Psoas muscle (tissue), 8 donors: ENCODE measurements around the gene KCNK16. TPM values are rescaled to one million over a fixed set of nuclear protein-coding genes. Genes with fewer than 3 reads are reported as not detected.
"Not testable (repeated sequence)": the region's sequence is repeated elsewhere in the genome, so short reads cannot be mapped to it uniquely, and the experiment has no call there.

ENCODE experiments used
- ATAC-seq, 4 donors: fragments of 200-7000 bp; cut with Tn5 transposase; one replicate each; pipeline ENCODE4 v1.9.1; 2020; ENCODE audit warnings: moderate library complexity in 3 of 4, mild to moderate bottlenecking in 2 of 4
- DNase-seq, 2 donors: peaks; one replicate each; pipeline ENCODE4 v3.0.0-alpha.2; 2020
- H3K27ac ChIP-seq: fragments of 200-600 bp; one replicate; pipeline ENCODE4 v1.8.0; 2022
- H3K27me3 ChIP-seq, 3 donors: fragments of 200-600 bp in 1 of 3; one replicate each; pipeline versions ENCODE4 v1.6.1 to v1.8.0; 2013 to 2022; ENCODE audit warnings: low read length in 2 of 3, mild to moderate bottlenecking in 2 of 3, moderate library complexity in 1 of 3; ENCODE audit not compliant: insufficient read depth in 3 of 3
- H3K36me3 ChIP-seq, 2 donors: fragments of 200-600 bp in 1 of 2; one replicate each; pipeline versions ENCODE4 v1.6.1 to v1.8.0; 2013 to 2022; ENCODE audit warnings: low read depth in 1 of 2, mild to moderate bottlenecking in 1 of 2, moderate library complexity in 1 of 2; ENCODE audit not compliant: insufficient read depth in 1 of 2
- H3K4me1 ChIP-seq: fragments of 200-600 bp; one replicate; pipeline ENCODE4 v1.8.0; 2022
- H3K4me3 ChIP-seq: fragments of 200-600 bp; one replicate; pipeline ENCODE4 v1.8.0; 2022; ENCODE audit warnings: mild to moderate bottlenecking
- H3K9me3 ChIP-seq: fragments of 200-600 bp; one replicate; pipeline ENCODE4 v1.8.0; 2022
- CTCF ChIP-seq: fragments of 200-600 bp; IDR thresholded peaks from one replicate; pipeline ENCODE4 v1.8.0; 2022; ENCODE audit warnings: antibody characterized with exemption
- WGBS, 3 donors: extraction: QIAGEN DNeasy Blood & Tissue Kit; methylation state at CpG; one replicate each; pipeline versions ENCODE4 v1.1.6 to v1.1.7; 2013; 5-methylcytosine and 5-hydroxymethylcytosine counted together
- intact Hi-C, 2 donors: fragments of 100-400 bp; cut with DNase I; formaldehyde crosslinking; loops; one replicate each; pipeline versions ENCODE4 v1.11.0 to v1.14.2; 2022
- polyA plus RNA-seq, 3 donors: library from polyadenylated mRNA; stranded (reverse); fragments of 200-250 nt; gene quantifications; one replicate each; pipeline ENCODE4 v1.2.3, GENCODE V29; 2013
- total RNA-seq, 4 donors: library from RNA; stranded (reverse); fragmentation: NEBNext Ultra II Directional in 2 of 4; extraction: Animal tissue kit (Norgen Biotek cat#: 25700) in 2 of 4; gene quantifications; one replicate each; pipeline versions ENCODE4 v1.2.1 to v1.2.4, GENCODE V29; 2021 to 2023
- donor health status: healthy with polysubstance abuse.
- donor health status: DM: no; HTN: no; CAD: no; lungs with moderate emphysema.
- donor health status: Bipolar disorder and iron deficiency.
- donor health status: healthy.
- donor health status: DM: yes; HTN: yes; CAD: no.
- donor health status: DM: no; HTN: no; CAD: no.
- donor health status: DM: no; HTN: no; CAD: no.
- donor health status: DM: yes; HTN: yes; CAD: no.

Gene KCNK16
- total and polyA plus RNA-seq, 7 donors = not detected

GRCh38 chr6:39287601-39288000 lies 34.9 kb downstream of the KCNK16 start:
- DNase-seq = no peak
- Histone ChIP-seq H3K9me3 (no peaks in the 10 kb centered on the region), H3K4me3 (no peak overlapping the region), H3K4me1 (no peaks in the 10 kb centered on the region), H3K36me3 (no peaks in the 10 kb centered on the region), H3K27me3 (no peaks in the 10 kb centered on the region), H3K27ac (no peak overlapping the region)
- 89 to 99% (median 91%) methylated on average over 3 of the region's 3 CpGs for WGBS, 3 donors
- no peak for ATAC-seq
- no peak for TF ChIP-seq CTCF
- intact Hi-C loops = no loop called here

DNA sequence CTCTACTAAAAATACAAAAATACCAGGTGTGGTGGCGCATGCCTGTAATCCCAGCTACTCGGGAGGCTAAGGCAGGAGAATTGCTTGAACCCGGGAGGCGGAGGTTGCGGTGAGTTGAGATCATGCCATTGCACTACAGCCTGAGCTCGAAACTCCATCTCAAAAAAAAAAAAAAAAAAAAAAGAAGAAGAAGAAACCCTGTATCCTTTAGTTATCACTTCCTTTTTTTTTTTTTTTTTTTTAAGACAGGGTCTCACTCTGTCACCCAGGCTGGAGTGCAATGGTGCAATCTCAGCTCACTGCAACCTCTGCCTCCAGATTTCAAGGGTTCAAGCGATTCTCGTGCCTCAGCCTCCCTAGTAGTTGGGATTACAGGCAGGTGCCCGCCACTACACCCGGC lies 35.9 kb downstream of the KCNK16 start:
- H3K4me1 ChIP-seq, H3K27ac ChIP-seq, H3K27me3 ChIP-seq, H3K9me3 ChIP-seq, H3K36me3 ChIP-seq, intact Hi-C loops, ATAC-seq, DNase-seq, H3K4me3 ChIP-seq: not testable (repeated sequence)
- WGBS, 3 donors = 70 to 87% (median 86%) methylated on average over 4 to 10 of the region's 10 CpGs

DNA sequence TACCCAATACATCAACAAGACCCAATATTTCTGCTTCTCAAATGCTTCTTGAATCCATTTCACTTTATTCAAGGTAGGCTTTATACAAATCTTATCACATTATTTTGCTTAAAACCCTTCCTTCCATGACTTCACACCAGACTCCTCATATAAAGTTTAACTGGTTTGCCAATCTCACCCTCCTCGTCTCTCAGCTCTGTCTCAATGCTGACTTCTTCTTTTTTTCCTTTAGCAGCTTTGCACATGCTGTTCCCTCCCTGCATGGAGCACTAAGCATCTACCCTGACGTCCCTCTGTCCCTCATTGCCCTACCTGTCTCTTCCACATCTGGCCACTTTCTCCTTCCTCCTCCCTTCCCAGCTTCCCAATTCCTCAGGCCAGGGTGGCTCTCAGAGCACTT lies 39.7 kb downstream of the KCNK16 start:
- Histone ChIP-seq H3K27ac (no peak overlapping the region), H3K36me3 (no peaks in the 10 kb centered on the region), H3K4me3 (no peak overlapping the region), H3K4me1 (no peaks in the 10 kb centered on the region), H3K27me3 (no peaks in the 10 kb centered on the region), H3K9me3 (no peaks in the 10 kb centered on the region)
- no peak for ATAC-seq
- 50 to 64% (median 56%) methylated on average over 2 of the region's 2 CpGs for WGBS, 3 donors
- intact Hi-C loops = no loop called here
- DNase-seq = no peak
- no peak for TF ChIP-seq CTCF

- DNase-seq = no peak
- TF ChIP-seq CTCF = no peak
- ATAC-seq = no peak
- intact Hi-C loops = no loop called here
- H3K4me1 ChIP-seq = no peaks in the 10 kb centered on the region
- 73 to 82% (median 78%) methylated on average over 9 to 11 of the region's 11 CpGs for WGBS, 3 donors
- H3K4me3 ChIP-seq = no peak overlapping the region
- H3K27me3 ChIP-seq = no peaks in the 10 kb centered on the region
- H3K9me3 ChIP-seq = no peaks in the 10 kb centered on the region
- H3K36me3 ChIP-seq = no peaks in the 10 kb centered on the region
- no peak overlapping the region for H3K27ac ChIP-seq
These were observed 41.1 kb downstream of the KCNK16 start for GRCh38 chr6:39281312-39281980.

GRCh38 chr6:39280247-39280731 lies 42.2 kb downstream of the KCNK16 start:
- no peaks in the 10 kb centered on the region for H3K27me3 ChIP-seq
- DNase-seq (peak; percentile 54 to 72), ATAC-seq (peak in 2 of 4 donors; percentile 42 to 46)
- no peak for TF ChIP-seq CTCF
- 40 to 49% (median 42%) methylated on average over 8 of the region's 8 CpGs for WGBS, 3 donors
- no peak overlapping the region for H3K4me3 ChIP-seq
- intact Hi-C loops = no loop called here
- H3K27ac ChIP-seq = no peak overlapping the region
- H3K36me3 ChIP-seq = no peaks in the 10 kb centered on the region
- no peaks in the 10 kb centered on the region for H3K9me3 ChIP-seq
- no peaks in the 10 kb centered on the region for H3K4me1 ChIP-seq
